ENCODE measurements around the gene RANBP17.

Gene RANBP17

DNA sequence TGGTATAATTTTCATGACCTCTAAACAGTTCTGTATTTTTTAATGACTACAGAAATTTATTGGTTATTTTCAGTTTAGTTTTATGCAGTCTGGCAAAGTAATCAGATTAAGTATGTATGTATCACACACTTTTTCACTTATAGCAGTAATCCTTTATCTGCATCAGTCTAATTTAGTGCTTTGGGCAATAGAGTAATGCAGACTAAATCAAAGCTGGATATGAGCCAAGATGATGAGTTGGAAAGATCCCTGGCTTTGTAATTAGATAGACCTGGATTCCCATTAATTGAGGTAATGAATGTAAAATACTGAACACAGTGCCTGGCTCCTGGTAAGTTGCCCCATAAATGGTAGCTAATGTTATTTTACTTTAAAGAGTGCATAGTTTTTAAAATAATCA, 231.8 kb downstream of the RANBP17 start:
- DNase-seq (ENCODE audit: low read depth) = no peak
- TF ChIP-seq, protein P1, sequence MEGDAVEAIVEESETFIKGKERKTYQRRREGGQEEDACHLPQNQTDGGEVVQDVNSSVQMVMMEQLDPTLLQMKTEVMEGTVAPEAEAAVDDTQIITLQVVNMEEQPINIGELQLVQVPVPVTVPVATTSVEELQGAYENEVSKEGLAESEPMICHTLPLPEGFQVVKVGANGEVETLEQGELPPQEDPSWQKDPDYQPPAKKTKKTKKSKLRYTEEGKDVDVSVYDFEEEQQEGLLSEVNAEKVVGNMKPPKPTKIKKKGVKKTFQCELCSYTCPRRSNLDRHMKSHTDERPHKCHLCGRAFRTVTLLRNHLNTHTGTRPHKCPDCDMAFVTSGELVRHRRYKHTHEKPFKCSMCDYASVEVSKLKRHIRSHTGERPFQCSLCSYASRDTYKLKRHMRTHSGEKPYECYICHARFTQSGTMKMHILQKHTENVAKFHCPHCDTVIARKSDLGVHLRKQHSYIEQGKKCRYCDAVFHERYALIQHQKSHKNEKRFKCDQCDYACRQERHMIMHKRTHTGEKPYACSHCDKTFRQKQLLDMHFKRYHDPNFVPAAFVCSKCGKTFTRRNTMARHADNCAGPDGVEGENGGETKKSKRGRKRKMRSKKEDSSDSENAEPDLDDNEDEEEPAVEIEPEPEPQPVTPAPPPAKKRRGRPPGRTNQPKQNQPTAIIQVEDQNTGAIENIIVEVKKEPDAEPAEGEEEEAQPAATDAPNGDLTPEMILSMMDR (IDR thresholded peaks at IDR 0.05; ENCODE audit: insufficient read depth, low read depth, low read length, missing control alignments) = no peak
- H3K4me3 ChIP-seq (ENCODE audit: low read depth, low read length) = no peak overlapping the region

DNA sequence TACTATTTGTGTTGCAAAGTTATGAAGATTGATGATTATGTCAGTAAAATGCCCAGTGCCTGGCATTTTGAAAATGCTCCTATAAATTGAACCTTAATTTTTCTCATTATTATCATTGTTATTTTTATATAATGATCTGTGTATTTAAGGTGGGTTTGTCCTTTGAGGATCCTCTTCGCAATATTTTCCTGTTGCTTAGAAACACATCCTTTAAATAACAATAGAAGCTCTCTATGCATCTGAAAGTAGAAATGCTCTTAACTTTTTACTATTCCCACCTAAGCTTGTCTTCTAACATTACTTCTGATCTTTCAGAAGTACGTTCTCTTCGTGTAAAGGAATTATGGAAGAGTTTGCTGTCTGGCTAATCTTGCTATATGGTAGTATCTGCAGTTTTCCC, 232.5 kb downstream of the RANBP17 start:
- H3K4me3 ChIP-seq (ENCODE audit: low read depth, low read length) = no peak overlapping the region
- TF ChIP-seq, protein P1 (IDR thresholded peaks at IDR 0.05; ENCODE audit: insufficient read depth, low read depth, low read length, missing control alignments) = no peak
- no peak for DNase-seq (ENCODE audit: low read depth)

DNA sequence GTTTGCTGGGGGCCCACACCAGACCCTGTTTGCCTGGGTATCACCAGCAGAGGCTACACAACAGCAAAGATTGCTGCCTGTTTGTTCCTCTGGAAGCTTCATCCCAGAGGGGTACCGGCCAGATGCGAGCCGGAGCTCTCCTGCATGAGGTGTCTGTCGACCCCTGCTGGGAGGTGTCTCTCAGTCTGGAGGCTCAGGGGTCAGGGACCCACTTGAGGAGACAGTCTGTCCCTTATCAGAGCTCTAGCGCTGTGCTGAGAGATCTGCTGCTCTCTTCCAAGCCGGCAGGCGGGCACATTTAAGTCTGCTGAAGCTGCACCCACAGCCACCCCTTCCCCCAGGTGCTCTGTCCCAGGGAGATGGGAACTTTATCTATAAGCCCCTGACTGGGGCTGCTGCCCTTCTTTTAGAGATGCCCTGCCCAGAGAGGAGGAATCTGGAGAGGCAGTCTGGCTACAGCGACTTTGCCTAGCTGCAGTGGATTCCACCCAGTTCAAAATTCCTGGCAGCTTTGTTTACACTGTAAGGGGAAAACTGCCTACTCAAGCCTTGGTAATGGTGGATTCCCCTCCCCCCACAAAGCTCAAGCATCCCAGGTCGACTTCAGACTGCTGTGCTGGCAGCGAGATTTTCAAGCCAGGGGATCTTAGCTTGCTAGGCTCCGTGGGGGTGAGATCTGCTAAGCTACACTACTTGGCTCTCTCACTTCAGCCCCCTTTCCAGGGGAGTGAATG, 241.2 kb downstream of the RANBP17 start:
- TF ChIP-seq, protein P1 (IDR thresholded peaks at IDR 0.05; ENCODE audit: insufficient read depth, low read depth, low read length, missing control alignments) = no peak
- H3K4me3 ChIP-seq (ENCODE audit: low read depth, low read length) = no peak overlapping the region
- DNase-seq (ENCODE audit: low read depth) = no peak

DNA sequence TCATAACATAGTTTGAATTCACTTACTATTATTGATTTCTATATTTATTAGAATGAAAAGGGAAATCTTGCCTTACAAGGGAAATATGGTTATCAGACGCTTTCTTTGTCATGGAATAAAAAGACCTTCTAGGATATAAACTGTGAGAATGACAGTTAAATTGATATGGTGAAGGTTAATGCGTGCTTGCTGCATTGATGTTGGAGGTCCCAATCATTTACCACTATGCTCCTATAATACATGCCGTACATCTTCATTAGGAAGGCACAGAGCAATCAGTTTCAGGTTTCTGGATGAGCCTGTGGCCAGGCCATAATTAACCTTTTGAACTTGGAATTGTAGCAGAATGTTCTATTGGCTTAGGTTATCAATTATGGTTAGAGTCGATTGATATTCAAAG, 245.9 kb downstream of the RANBP17 start:
- H3K4me3 ChIP-seq (ENCODE audit: low read depth, low read length) = no peak overlapping the region
- TF ChIP-seq, protein P1 (IDR thresholded peaks at IDR 0.05; ENCODE audit: insufficient read depth, low read depth, low read length, missing control alignments) = no peak

DNA sequence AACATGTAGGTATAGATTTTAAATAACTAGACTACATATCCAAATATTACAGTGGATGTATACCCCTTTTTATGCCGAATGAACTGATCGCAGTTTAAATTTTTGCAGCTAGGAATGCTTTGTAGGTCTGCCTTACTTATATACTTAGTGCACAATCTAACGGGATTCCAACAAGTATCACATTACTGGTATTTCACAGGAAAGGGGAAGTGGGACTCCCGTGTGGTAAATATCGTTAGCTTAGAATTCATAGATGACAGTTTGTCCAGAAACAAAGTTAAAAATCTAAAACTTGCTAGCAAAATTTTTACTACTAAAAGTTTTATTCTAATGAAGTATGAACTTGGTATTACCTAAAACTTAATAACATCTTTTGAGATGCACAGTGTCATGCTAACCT, 253.7 kb downstream of the RANBP17 start:
- no peak for DNase-seq (ENCODE audit: low read depth)

More for the DNA sequence above, 245.9 kb downstream of the RANBP17 start:
- DNase-seq (ENCODE audit: low read depth) = no peak

DNA sequence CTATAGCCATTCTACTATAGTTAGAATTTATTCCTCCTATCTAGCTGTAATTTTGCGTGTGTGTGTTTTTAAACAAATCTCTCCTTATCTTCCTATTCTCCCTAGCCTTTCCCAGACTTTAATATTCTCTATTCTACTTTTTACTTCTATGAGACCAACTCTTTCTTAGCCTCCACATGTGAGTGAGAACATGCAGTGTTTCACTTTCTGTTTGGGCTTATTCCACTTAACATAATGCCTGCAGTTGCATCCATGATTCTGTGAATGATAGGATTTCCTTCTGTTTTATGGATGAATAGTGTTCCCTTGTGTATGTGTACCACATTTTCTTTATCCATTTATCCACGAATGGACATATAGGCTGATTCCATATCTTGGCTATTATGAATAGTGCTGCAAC, 254.9 kb downstream of the RANBP17 start:
- no peak for DNase-seq (ENCODE audit: low read depth)
- H3K4me3 ChIP-seq (ENCODE audit: low read depth, low read length) = no peak overlapping the region
- TF ChIP-seq, protein P1 (IDR thresholded peaks at IDR 0.05; ENCODE audit: insufficient read depth, low read depth, low read length, missing control alignments) = no peak

More for the DNA sequence above, 253.7 kb downstream of the RANBP17 start:
- H3K4me3 ChIP-seq (ENCODE audit: low read depth, low read length) = no peak overlapping the region
- TF ChIP-seq, protein P1 (IDR thresholded peaks at IDR 0.05; ENCODE audit: insufficient read depth, low read depth, low read length, missing control alignments) = no peak

Data from GM12865 (cell line).